ENCODE data around the gene CACHD1.

Gene CACHD1

GRCh38 chr1:64555947-64556346, 86.0 kb downstream of the CACHD1 start:
- no peak for DNase-seq

- no peak for DNase-seq
Measured at GRCh38 chr1:64561993-64562392, 92.1 kb downstream of the CACHD1 start.

- DNase-seq = no peak
Measured at GRCh38 chr1:64563958-64564565, 94.1 kb downstream of the CACHD1 start.

GRCh38 chr1:64564891-64565290, 95.0 kb downstream of the CACHD1 start:
- no peak for DNase-seq

- DNase-seq = no peak
Measured at GRCh38 chr1:64567426-64568170, 97.7 kb downstream of the CACHD1 start.

GRCh38 chr1:64568171-64568450, 98.2 kb downstream of the CACHD1 start:
- DNase-seq = no peak

- no peak for DNase-seq
Measured at GRCh38 chr1:64569411-64569810, 99.5 kb downstream of the CACHD1 start.

GRCh38 chr1:64570267-64570855, 100.4 kb downstream of the CACHD1 start:
- no peak for DNase-seq

GRCh38 chr1:64572222-64572900, 102.4 kb downstream of the CACHD1 start:
- no peak for DNase-seq

- DNase-seq = no peak
Measured at GRCh38 chr1:64574301-64574700, 104.4 kb downstream of the CACHD1 start.

GRCh38 chr1:64575881-64576676, 106.2 kb downstream of the CACHD1 start:
- no peak for DNase-seq

GRCh38 chr1:64578270-64578973, 108.5 kb downstream of the CACHD1 start:
- no peak for DNase-seq

GRCh38 chr1:64579767-64580166, 109.8 kb downstream of the CACHD1 start:
- no peak for DNase-seq

- DNase-seq = no peak
Measured at GRCh38 chr1:64581135-64581842, 111.4 kb downstream of the CACHD1 start.

- no peak for DNase-seq
Measured at GRCh38 chr1:64581843-64582185, 111.9 kb downstream of the CACHD1 start.

GRCh38 chr1:64584479-64584878, 114.5 kb downstream of the CACHD1 start:
- no peak for DNase-seq

GRCh38 chr1:64588876-64589275, 118.9 kb downstream of the CACHD1 start:
- DNase-seq = no peak

GRCh38 chr1:64590316-64590715, 120.4 kb downstream of the CACHD1 start:
- DNase-seq = no peak

GRCh38 chr1:64594446-64594845, 124.5 kb downstream of the CACHD1 start:
- DNase-seq = no peak

- DNase-seq = no peak
Measured at GRCh38 chr1:64595871-64596515, 126.1 kb downstream of the CACHD1 start.

GRCh38 chr1:64597113-64597512, 127.2 kb downstream of the CACHD1 start:
- no peak for DNase-seq

Measured in CD4-positive, alpha-beta T cell treated with Interleukin-17A for 1 hour (primary cell).